Measurements from ENCODE around the gene C22orf31.
A peak's percentile ranks its signal among the peaks of the same experiment; 100 is the strongest.
"Not testable (repeated sequence)": the region's sequence is repeated elsewhere in the genome, so short reads cannot be mapped to it uniquely, and the experiment has no call there.

Gene C22orf31

DNA sequence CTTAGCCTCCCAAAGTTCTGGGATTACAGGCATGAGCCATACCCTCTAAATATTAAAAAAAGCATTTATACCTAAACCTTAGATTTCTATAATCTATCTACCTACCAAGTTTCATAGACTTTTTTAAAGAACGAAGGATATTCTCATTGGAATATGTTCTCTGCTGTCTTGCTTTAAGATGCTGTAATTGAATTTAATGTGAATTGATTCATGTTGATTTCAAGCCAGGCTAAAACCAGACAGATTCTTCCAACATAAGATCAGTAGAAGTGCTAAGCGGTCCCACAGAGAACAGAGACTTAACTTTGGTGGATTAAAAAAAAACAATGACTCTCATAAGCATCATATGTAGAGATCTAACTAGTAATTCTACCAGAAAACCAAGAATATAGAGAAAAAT, 25.4 kb upstream of the C22orf31 start:
- Histone ChIP-seq H3K27me3 (no peaks in the 10 kb centered on the region), H3K9me3 (no peaks in the 10 kb centered on the region), H3K4me1 (no peaks in the 10 kb centered on the region; the same call in none of the 2 replicates), H3K36me3 (no peaks in the 10 kb centered on the region), H3K4me3 (ENCODE audit: low read depth, low read length) (no peak overlapping the region)
- DNase-seq, result no peak
- TF ChIP-seq, protein P1, sequence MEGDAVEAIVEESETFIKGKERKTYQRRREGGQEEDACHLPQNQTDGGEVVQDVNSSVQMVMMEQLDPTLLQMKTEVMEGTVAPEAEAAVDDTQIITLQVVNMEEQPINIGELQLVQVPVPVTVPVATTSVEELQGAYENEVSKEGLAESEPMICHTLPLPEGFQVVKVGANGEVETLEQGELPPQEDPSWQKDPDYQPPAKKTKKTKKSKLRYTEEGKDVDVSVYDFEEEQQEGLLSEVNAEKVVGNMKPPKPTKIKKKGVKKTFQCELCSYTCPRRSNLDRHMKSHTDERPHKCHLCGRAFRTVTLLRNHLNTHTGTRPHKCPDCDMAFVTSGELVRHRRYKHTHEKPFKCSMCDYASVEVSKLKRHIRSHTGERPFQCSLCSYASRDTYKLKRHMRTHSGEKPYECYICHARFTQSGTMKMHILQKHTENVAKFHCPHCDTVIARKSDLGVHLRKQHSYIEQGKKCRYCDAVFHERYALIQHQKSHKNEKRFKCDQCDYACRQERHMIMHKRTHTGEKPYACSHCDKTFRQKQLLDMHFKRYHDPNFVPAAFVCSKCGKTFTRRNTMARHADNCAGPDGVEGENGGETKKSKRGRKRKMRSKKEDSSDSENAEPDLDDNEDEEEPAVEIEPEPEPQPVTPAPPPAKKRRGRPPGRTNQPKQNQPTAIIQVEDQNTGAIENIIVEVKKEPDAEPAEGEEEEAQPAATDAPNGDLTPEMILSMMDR (IDR thresholded peaks at IDR 0.05; ENCODE audit: low read depth, low read length), result no peak

DNA sequence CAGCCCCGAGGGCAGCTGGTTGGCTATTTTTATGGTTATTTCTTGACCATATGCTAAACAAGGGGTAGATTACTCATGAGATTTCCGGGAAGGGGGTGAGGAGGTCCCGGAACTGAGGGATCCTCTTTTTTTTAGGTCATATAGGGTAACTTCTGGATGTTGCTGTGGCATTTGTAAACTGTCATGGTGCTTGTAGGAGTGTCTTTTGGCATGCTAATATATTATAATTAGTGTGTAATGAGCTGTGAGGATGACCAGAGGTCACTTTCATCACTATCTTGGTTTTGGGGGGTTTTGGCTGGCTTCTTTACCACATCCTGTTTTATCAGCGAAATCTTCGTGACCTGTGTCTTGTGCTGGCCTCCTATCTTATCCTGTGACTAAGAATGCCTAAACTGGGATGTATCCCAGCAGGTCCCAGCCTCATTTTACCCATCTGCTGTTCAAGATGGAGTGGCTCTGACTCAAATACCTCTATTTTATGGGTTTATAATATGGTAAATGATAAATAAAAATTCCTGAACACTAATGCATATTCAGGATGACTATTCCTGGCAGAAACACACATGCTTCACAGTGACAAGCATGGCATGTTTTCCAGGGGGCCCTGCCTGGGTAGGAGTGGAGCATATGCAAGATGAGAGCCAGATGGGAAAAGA, 22.4 kb upstream of the C22orf31 start:
- Histone ChIP-seq H3K4me1 (peaks cover 26% of the 10 kb centered on the region), H3K27me3 (no peaks in the 10 kb centered on the region), H3K4me3 (ENCODE audit: low read depth, low read length) (no peak overlapping the region), H3K9me3 (no peaks in the 10 kb centered on the region), H3K36me3 (no peaks in the 10 kb centered on the region)
- DNase-seq, result no peak
- TF ChIP-seq, protein P1 (IDR thresholded peaks at IDR 0.05; ENCODE audit: low read depth, low read length), result no peak

DNA sequence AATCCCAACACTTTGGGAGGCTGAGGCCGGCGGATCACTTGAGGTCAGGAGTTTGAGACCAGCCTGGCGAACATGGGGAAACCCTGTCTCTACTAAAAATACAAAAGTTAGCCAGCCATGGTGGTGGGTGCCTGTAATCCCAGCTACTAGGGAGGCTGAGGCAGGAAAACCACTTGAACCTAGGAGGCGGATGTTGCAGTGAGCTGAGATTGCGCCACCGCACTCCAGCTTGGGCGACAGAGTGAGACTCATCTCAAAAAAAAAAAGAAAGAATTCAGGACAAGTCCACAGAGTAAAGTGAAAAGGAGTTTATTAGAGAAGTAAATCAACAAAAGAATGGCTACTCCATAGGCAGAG, 21.9 kb upstream of the C22orf31 start:
- H3K27me3 ChIP-seq; H3K4me3 ChIP-seq (ENCODE audit: low read depth, low read length); H3K36me3 ChIP-seq; H3K9me3 ChIP-seq; DNase-seq: not testable (repeated sequence)
- peaks cover 31% of the 10 kb centered on the region for H3K4me1 ChIP-seq

DNA sequence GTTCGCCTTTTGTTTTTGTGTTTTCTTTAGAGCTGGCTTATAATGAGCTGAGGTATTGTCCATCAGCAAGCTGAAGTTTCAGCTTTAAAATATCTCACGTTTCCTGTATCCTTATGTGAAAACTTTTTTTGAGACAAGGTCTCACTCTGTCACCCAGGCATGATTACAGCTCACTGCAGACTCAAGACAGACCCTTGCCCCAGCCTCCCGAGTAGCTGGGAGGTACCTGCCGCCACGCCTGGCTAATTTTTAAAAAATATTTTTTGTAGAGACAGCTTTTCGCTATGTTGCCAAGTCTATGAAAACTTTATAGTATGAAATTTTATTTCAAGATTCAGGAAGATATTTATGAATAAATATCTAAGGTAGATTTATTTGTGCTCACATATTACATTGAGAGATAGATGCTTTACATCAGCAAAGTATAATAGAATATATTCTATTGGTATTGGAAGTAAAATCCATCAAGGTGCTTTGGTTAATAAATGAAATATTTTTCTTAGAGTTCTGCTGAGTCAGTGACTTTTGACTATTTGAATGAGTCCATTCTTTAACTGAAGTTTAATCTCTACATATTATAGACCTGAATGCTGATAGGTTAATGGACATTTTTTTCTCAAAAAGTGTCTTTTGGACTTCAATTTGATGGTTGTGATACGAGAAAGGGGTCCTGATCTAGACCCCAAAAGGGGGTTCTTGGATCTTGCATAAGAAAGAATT, 21.4 kb upstream of the C22orf31 start:
- no peak for DNase-seq
- Histone ChIP-seq H3K4me3 (ENCODE audit: low read depth, low read length) (no peak overlapping the region), H3K4me1 (peaks cover 32% of the 10 kb centered on the region), H3K9me3 (no peaks in the 10 kb centered on the region), H3K27me3 (no peaks in the 10 kb centered on the region), H3K36me3 (no peaks in the 10 kb centered on the region)
- TF ChIP-seq, protein P1 (IDR thresholded peaks at IDR 0.05; ENCODE audit: low read depth, low read length), result no peak

DNA sequence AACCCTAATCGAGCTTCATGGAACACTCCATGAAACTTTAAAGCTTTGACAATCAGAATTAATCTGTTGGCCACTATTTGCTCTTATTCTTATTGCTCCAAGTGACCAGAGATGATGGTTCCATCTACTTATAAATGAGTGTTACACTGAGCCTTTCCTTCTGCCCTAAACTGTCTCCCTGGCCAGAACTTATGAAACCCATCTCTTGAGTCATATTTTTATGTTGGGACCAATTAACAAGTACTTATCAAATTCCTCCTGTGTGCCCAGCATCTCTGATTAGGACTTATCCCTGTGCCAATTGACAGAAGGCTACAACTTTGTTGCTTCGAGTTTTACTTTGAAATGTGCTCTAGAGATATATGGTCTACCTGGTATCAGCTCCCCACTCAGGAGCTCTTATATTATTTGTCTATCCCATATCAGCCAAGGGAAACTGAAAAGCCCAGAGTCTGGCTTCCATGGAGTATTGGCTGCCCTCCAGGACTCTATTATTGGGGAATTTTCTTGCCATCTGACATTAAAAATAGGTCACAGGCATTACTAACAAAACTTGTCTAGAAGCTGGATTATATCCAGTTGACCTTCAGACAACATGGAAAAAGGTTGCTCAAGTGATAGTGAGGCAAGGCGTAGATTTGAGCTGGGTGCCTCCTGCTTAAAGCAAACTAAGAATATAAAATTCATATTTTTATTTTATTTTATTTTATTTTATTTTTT, 20.0 kb upstream of the C22orf31 start:
- peaks cover 32% of the 10 kb centered on the region for H3K4me1 ChIP-seq
- H3K9me3 ChIP-seq, result no peaks in the 10 kb centered on the region
- H3K27me3 ChIP-seq, result no peaks in the 10 kb centered on the region
- TF ChIP-seq, protein P1 (IDR thresholded peaks at IDR 0.05; ENCODE audit: low read depth, low read length), result no peak
- H3K36me3 ChIP-seq, result no peaks in the 10 kb centered on the region
- no peak for DNase-seq
- H3K4me3 ChIP-seq (ENCODE audit: low read depth, low read length), result no peak overlapping the region

DNA sequence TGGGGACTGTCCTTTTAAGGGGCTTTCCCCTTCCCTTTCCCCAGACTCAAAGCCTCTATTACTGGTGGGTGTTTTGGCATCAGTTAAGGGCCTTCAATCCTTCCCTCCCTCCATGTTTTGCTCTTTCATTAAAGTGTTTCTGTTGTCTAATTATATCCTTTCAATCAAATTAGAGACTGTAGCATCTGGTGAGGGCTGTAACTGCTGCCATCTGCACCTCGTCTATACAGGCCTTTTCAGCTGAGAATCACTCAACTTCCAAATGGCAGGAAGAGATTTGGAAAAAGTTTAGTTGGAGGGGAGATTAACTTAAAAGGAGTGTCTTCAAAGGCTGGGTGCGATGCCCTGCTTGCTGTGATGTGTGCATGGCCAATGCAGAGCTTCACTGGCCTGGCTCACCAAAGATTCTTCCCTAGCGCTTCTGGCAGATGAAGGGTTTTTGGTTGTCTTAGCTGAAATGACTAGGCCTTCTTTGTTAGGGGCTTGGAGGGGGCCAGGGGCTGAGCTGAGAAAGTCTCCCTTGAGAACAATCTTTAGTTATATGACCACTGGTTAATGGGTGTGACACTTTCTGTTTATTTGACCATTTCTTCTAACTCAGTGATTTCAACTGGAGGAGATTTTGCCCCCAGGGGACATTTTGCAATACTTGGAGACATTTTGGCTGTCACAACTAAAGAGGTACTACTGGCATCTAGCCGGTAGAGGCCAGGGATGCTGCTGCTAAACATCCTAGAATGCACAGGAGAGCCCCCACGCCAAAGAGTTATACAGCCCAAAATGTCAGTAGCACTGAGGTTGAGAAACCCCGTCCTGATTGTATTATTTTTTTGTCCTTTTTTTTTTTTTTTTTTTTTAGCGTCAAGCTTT, 18.7 kb upstream of the C22orf31 start:
- Histone ChIP-seq H3K36me3 (no peaks in the 10 kb centered on the region), H3K9me3 (no peaks in the 10 kb centered on the region), H3K4me1 (peaks cover 32% of the 10 kb centered on the region), H3K27me3 (no peaks in the 10 kb centered on the region), H3K4me3 (ENCODE audit: low read depth, low read length) (no peak overlapping the region)
- TF ChIP-seq, protein P1 (IDR thresholded peaks at IDR 0.05; ENCODE audit: low read depth, low read length), result peak; percentile 30; the same call in 1 of the 2 replicates
- DNase-seq, result peak; percentile 60
